Measurements from ENCODE around the gene TCF12.
"Not testable (repeated sequence)": the region's sequence is repeated elsewhere in the genome, so short reads cannot be mapped to it uniquely, and the experiment has no call there.

TCF12 gene

GRCh38 chr15:57089815-57090495, 171.5 kb downstream of the TCF12 start:
- no peak for DNase-seq (ENCODE audit: extremely low read depth, low read depth)
- no peak for TF ChIP-seq CTCF (IDR thresholded peaks at IDR 0.05; ENCODE audit: low read depth, low read length)

GRCh38 chr15:57090496-57090859, 172.0 kb downstream of the TCF12 start:
- no peak for DNase-seq (ENCODE audit: extremely low read depth, low read depth)
- no peak for TF ChIP-seq CTCF (IDR thresholded peaks at IDR 0.05; ENCODE audit: low read depth, low read length)

GRCh38 chr15:57091636-57092035, 173.2 kb downstream of the TCF12 start:
- no peak for TF ChIP-seq CTCF (IDR thresholded peaks at IDR 0.05; ENCODE audit: low read depth, low read length)
- DNase-seq (ENCODE audit: extremely low read depth, low read depth) = no peak

- DNase-seq (ENCODE audit: extremely low read depth, low read depth) = no peak
- no peak for TF ChIP-seq CTCF (IDR thresholded peaks at IDR 0.05; ENCODE audit: low read depth, low read length)
Observed at GRCh38 chr15:57092252-57092651, 173.8 kb downstream of the TCF12 start.

- no peak for DNase-seq (ENCODE audit: extremely low read depth, low read depth)
- no peak for TF ChIP-seq CTCF (IDR thresholded peaks at IDR 0.05; ENCODE audit: low read depth, low read length)
Observed at GRCh38 chr15:57094321-57095257, 176.1 kb downstream of the TCF12 start.

- no peak for TF ChIP-seq CTCF (IDR thresholded peaks at IDR 0.05; ENCODE audit: low read depth, low read length)
- no peak for DNase-seq (ENCODE audit: extremely low read depth, low read depth)
Observed at GRCh38 chr15:57095896-57096295, 177.5 kb downstream of the TCF12 start.

GRCh38 chr15:57097246-57097645, 178.8 kb downstream of the TCF12 start:
- TF ChIP-seq CTCF (IDR thresholded peaks at IDR 0.05; ENCODE audit: low read depth, low read length) = no peak
- DNase-seq (ENCODE audit: extremely low read depth, low read depth) = no peak

- not testable (repeated sequence) for DNase-seq (ENCODE audit: extremely low read depth, low read depth)
Observed at GRCh38 chr15:57097919-57098543, 179.6 kb downstream of the TCF12 start.

Measured in AG09319 (cell line).